ENCODE data around the gene C4orf50. TPM values are rescaled to one million over a fixed set of nuclear protein-coding genes. Genes with fewer than 3 reads are reported as not detected.
A peak's percentile ranks its signal among the peaks of the same experiment; 100 is the strongest.

The C4orf50 gene
- total and polyA plus RNA-seq, 7 donors: under 0.01 to 0.83 (median 0.43) TPM; not detected in 1

- H3K27me3 ChIP-seq: peaks cover 0 to 23% (median 0%) of the 10 kb centered on the region in 3 donors
Measured at GRCh38 chr4:6022607-6023288, 4.5 kb upstream of the C4orf50 start.

GRCh38 chr4:6021831-6022606 is 3.8 kb upstream of the C4orf50 start:
- Histone ChIP-seq H3K36me3 (no peaks in the 10 kb centered on the region), H3K27me3 (peaks cover 0 to 23% (median 0%) of the 10 kb centered on the region in 3 donors), H3K4me3 (no peak overlapping the region), H3K9me3 (no peaks in the 10 kb centered on the region), H3K4me1 (no peaks in the 10 kb centered on the region), H3K27ac (no peak overlapping the region)
- intact Hi-C loops (cut with DNase I): no loop called here
- TF ChIP-seq POLR2A (IDR thresholded peaks at IDR 0.05) (no peak), POLR2AphosphoS5 (IDR thresholded peaks at IDR 0.05) (no peak), CTCF (IDR thresholded peaks at IDR 0.05) (no peak), EP300 (IDR thresholded peaks at IDR 0.05) (no peak)
- DNase-seq: no peak
- WGBS, 2 donors: 76 to 84% methylated on average over 20 of the region's 20 CpGs

More at GRCh38 chr4:6022607-6023288, 4.5 kb upstream of the C4orf50 start:
- 82 to 86% methylated on average over 30 of the region's 30 CpGs for WGBS, 2 donors
- Histone ChIP-seq H3K9me3 (no peaks in the 10 kb centered on the region), H3K27ac (no peak overlapping the region), H3K36me3 (no peaks in the 10 kb centered on the region), H3K4me3 (no peak overlapping the region), H3K4me1 (no peaks in the 10 kb centered on the region)
- no peak for DNase-seq
- TF ChIP-seq CTCF (IDR thresholded peaks at IDR 0.05): no peak
- no peak for TF ChIP-seq POLR2A (IDR thresholded peaks at IDR 0.05)
- no peak for TF ChIP-seq POLR2AphosphoS5 (IDR thresholded peaks at IDR 0.05)
- TF ChIP-seq EP300 (IDR thresholded peaks at IDR 0.05): no peak
- intact Hi-C loops (cut with DNase I): no loop called here

GRCh38 chr4:6020613-6021012 is 2.4 kb upstream of the C4orf50 start:
- Histone ChIP-seq H3K36me3 (no peaks in the 10 kb centered on the region), H3K9me3 (no peaks in the 10 kb centered on the region), H3K27ac (no peak overlapping the region), H3K27me3 (peaks cover 0 to 23% (median 0%) of the 10 kb centered on the region in 3 donors), H3K4me1 (no peaks in the 10 kb centered on the region), H3K4me3 (no peak overlapping the region)
- no peak for TF ChIP-seq EP300 (IDR thresholded peaks at IDR 0.05)
- no peak for TF ChIP-seq POLR2AphosphoS5 (IDR thresholded peaks at IDR 0.05)
- no peak for TF ChIP-seq CTCF (IDR thresholded peaks at IDR 0.05)
- no peak for TF ChIP-seq POLR2A (IDR thresholded peaks at IDR 0.05)
- 81 to 86% methylated on average over 8 of the region's 8 CpGs for WGBS, 2 donors
- intact Hi-C loops (cut with DNase I): no loop called here
- no peak for DNase-seq

- WGBS, 2 donors: 39 to 41% methylated on average over 22 of the region's 22 CpGs
- TF ChIP-seq POLR2AphosphoS5 (IDR thresholded peaks at IDR 0.05) (no peak), POLR2A (IDR thresholded peaks at IDR 0.05) (no peak), CTCF (IDR thresholded peaks at IDR 0.05) (peak in 3 of 4 experiments; percentile 24 to 73 (median 57)), EP300 (IDR thresholded peaks at IDR 0.05) (no peak)
- Histone ChIP-seq H3K4me1 (no peaks in the 10 kb centered on the region), H3K27me3 (peaks cover 0 to 23% (median 0%) of the 10 kb centered on the region in 3 donors), H3K36me3 (no peaks in the 10 kb centered on the region), H3K27ac (no peak overlapping the region), H3K4me3 (no peak overlapping the region), H3K9me3 (no peaks in the 10 kb centered on the region)
- intact Hi-C loops (cut with DNase I): no loop called here
- no peak for DNase-seq
Measured at GRCh38 chr4:6019316-6020263, 1.4 kb upstream of the C4orf50 start.

Measured in sigmoid colon (tissue), 7 donors.